ENCODE measurements around the gene ETNK2.

- TF ChIP-seq CTCF (IDR thresholded peaks at IDR 0.05) (no peak), POLR2A (IDR thresholded peaks at IDR 0.05) (no peak)
Measured at GRCh38 chr1:204174958-204175357, 23.1 kb upstream of the ETNK2 start.

Data from testis (tissue), 2 donors.